ENCODE results near the gene TRPC4AP.

Gene TRPC4AP

GRCh38 chr20:35000922-35001595, 91.5 kb downstream of the TRPC4AP start:
- no peak for DNase-seq

GRCh38 chr20:35000311-35000921, 92.2 kb downstream of the TRPC4AP start:
- no peak for DNase-seq

- no peak for DNase-seq
Observed at GRCh38 chr20:34999782-35000181, 92.8 kb downstream of the TRPC4AP start.

GRCh38 chr20:34999021-34999451, 93.6 kb downstream of the TRPC4AP start:
- no peak for DNase-seq

GRCh38 chr20:34998331-34998950, 94.2 kb downstream of the TRPC4AP start:
- no peak for DNase-seq

DNA sequence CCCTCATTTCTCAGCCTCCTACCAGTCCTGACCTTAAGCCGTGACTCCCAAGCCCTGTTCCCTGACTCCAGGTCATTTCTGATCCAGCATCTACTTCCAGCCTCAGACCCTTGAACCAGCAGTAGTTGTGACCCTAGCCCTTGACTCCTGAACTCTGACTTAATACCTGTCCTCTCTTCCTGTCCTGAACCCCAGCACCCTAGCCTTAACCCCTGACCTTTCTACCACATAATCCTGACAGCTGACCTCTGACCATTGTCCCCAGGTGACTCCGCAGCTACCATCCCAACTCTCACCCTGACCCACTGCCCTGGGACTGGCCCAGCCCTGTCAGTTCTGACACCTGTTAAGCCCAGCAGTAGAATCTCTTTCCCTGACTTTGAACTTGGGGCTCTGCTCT, 94.8 kb downstream of the TRPC4AP start:
- DNase-seq: no peak

DNA sequence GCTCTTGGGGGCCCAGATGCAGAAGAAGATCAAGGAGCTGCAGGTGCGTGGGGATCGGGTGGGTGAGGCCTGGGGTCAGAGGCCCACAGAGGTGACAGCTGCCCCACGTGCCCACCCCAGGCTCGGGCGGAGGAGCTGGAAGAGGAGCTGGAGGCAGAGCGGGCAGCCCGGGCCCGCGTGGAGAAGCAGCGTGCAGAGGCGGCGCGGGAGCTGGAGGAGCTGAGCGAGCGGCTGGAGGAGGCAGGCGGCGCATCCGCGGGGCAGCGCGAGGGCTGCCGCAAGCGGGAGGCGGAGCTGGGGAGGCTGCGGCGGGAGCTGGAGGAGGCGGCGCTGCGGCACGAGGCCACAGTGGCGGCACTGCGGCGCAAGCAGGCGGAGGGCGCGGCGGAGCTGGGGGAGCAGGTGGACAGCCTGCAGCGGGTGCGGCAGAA, 95.5 kb downstream of the TRPC4AP start:
- no peak for DNase-seq

DNA sequence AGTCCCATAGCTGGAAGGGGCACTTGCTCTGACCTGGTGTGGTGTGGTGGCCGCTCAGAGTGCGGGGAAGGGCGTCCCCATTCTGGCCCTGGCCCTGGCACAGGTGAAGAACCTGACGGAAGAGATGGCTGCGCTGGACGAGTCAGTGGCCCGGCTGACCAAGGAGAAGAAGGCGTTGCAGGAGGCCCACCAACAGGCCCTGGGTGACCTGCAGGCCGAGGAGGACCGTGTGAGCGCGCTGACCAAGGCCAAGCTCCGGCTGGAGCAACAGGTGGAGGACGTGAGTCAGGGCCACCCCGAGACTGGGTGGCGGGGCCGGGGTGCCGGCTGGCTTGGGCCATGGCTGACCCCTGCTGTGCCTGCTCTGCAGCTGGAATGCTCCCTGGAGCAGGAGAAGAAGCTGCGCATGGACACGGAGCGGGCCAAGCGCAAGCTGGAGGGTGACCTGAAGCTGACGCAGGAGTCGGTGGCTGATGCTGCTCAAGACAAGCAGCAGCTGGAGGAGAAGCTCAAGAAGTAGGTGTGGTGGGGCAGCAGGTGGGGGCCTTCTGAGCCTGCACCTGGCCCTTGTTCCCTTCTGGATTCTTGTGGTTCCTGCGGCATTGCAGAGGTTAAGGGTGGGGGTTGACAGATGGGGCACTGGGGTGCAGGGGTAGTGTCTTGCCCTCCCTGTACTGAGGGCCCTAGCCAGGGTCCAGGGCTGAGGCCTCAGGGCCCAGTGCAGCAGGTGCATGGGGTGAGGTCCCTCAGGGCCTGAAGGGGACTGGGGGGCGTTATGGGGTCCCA, 96.2 kb downstream of the TRPC4AP start:
- DNase-seq: no peak

DNA sequence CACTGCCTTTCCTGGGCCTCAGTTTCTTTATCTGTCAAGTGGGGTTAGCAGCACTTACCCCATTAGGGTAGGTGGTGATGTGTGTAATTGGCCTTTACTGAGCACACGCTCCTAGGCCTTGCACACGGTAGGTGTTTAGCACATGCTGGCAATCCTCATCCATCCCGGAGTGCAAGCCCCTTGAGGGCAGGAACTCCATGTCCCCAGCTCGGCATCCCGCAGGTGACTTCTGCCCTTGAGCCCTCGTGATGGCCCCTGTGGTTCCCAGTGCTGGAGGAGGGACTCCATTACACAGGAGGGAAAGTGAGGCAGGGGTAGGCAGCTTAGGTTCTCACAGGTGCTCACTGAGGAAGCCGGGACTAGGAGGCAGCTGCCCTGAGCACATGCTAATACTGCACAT, 96.9 kb downstream of the TRPC4AP start:
- DNase-seq: no peak

DNA sequence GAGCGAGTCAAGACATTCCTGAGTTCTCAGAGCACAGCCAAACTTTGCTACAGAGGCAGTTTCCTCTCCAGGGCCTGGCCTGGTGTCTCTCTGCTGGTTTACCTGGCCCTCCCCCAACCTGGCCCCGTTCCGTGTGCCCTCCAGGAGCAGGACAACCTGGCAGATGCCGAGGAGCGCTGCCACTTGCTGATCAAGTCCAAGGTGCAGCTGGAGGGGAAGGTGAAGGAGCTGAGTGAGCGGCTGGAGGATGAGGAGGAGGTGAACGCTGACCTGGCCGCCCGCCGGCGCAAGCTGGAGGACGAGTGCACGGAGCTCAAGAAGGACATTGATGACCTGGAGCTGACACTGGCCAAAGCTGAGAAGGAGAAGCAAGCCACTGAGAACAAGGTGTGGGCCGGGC, 97.4 kb downstream of the TRPC4AP start:
- DNase-seq: no peak

DNA sequence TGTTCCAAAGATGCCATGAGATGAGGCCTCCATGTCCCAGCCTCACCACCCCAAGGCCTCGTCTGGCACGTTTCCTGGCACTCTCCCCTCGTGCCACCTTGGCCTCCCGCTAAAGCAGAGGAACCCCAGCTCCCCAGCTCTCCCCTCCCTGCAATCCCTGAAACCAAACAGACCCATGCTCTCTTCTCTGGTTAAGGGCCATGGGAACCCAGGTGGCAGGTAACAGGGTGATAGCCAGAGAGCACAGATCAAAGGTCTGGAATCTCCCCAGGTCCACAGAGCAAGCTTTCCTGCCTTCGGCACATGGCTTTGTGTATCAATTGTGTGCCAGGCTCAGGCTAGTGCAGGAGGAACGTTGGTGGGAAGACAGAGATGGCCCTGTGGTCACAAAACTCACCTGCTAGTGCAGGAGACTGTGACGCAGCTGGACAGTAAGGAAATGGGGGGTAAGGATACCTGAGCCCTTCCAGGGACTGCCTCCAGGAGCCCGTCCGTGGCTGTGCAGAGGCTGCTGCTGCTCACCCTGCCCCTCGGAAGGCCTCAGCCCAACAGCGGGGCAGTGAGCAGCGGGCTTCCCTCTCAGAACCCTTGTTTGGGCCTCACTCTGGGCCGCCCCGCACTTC, 98.0 kb downstream of the TRPC4AP start:
- DNase-seq: no peak

DNA sequence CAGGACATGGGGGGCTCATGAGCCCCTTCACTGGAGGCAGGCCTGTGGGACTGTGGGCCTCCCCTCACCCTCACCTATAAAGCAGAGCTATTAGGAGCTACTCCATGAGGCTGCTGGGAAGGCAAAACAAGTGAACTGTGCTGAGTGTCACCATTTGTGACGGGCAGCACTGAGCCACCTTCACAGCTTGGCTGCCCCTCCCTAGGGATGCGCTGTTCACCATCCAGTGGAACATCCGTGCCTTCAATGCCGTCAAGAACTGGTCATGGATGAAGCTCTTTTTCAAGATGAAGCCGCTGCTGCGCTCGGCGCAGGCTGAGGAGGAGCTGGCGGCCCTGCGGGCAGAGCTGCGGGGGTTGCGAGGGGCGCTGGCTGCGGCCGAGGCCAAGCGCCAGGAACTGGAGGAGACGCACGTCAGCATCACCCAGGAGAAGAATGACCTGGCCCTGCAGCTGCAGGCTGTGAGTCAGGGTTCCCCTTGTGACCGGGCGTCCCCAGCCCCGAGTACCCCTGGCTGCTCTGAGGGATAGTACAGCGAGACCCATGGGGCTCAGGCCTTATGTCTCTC, 98.6 kb downstream of the TRPC4AP start:
- DNase-seq: no peak

- no peak for DNase-seq
Observed at GRCh38 chr20:34992751-34993417, 99.7 kb downstream of the TRPC4AP start.

DNA sequence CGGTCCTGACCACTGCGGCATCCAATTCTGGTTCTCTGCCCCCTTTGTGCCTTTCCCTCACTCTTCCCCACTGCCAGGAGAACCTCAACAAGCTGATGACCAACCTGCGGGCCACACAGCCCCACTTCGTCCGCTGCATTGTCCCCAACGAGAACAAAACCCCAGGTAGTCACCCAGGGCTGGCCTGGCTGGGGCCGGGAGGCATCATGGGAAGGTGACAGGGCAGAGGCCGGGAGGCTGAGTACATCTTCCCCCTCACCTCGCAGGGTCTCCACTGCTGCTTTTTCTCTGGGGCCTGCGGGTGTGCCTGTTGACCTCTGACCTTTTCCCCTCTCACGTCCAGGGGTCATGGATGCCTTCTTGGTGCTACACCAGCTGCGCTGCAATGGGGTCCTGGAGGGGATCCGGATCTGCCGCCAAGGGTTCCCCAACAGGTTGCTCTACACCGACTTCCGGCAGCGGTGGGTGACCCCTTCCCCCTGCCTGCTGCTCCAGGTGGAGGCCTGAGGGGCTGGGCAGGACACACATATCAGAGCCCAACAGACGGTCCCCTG, 101.9 kb downstream of the TRPC4AP start:
- DNase-seq: no peak

- DNase-seq: no peak
Observed at GRCh38 chr20:34990231-34990630, 102.4 kb downstream of the TRPC4AP start.

GRCh38 chr20:34989670-34990069, 102.9 kb downstream of the TRPC4AP start:
- DNase-seq: no peak

DNA sequence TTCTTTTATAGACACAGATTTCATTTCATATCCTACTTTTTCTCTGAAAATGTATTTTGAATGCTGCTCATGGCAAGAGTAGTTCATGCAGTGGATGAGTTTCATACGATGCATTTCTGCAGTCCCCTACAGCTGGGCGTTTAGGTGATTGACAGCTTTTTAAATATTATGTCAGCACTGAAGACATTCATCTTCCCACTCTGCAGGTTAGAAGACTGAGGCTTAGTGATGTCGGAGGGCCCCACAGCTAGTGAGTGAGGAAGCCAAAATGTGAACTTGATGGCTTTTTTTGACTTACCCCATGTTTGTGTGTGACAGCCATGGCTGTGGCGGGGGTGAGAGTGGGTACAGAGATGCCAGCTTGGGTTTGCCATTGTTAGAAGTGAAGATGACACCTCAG, 103.5 kb downstream of the TRPC4AP start:
- DNase-seq: no peak

DNA sequence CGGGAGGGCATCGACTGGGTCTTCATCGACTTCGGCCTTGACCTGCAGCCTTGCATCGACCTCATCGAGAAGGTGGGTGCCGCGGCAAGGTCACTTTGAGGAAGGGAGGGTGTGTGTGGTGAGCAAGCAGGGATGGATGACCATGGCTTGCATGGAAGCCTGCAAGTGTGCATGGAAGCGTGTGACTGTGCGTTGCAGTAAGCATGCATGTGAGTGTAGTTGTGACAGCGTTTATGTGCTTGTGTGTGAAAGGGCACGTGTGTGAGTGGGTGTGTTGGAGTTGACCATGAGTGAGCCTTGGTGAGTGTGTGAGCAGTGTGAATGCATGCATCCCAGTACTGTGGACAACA, 104.4 kb downstream of the TRPC4AP start:
- DNase-seq: no peak

GRCh38 chr20:34987288-34988190, 105.1 kb downstream of the TRPC4AP start:
- no peak for DNase-seq
